Stimulated activated naive CD8-positive, alpha-beta T cell treated with anti-CD3 and anti-CD28 coated beads, Interleukin-15, Interleukin-2, amounts not matched to agents 100 U/mL and 50 U/mL, for 24 hours (primary cell): ENCODE measurements around the gene BAD.
A peak's percentile ranks its signal among the peaks of the same experiment; 100 is the strongest.
"Not testable (repeated sequence)": the region's sequence is repeated elsewhere in the genome, so short reads cannot be mapped to it uniquely, and the experiment has no call there.

Experiments used
- ATAC-seq: fragments of 150-1000 bp; cut with Tn5 transposase; one replicate; pipeline ENCODE4 v1.10.0; 2021
- DNase-seq: peaks from one replicate; pipeline ENCODE4 v3.0.0; 2021

Gene BAD

DNA sequence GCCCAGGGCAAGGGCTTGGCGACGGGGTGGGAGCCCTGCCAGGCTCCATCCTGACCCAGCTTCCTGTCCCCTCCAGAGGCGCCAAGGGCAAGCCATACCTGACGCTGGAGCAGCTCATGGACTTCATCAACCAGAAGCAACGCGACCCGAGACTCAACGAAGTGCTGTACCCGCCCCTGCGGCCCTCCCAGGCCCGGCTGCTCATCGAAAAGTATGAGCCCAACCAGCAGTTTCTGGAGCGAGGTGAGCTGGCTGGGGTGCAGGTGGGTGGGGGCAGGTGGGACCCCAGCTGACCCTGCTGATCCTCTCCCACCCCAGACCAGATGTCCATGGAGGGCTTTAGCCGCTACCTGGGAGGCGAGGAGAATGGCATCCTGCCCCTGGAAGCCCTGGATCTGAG is 28.2 kb downstream of the BAD start:
- ATAC-seq (no peak), DNase-seq (no peak)

DNA sequence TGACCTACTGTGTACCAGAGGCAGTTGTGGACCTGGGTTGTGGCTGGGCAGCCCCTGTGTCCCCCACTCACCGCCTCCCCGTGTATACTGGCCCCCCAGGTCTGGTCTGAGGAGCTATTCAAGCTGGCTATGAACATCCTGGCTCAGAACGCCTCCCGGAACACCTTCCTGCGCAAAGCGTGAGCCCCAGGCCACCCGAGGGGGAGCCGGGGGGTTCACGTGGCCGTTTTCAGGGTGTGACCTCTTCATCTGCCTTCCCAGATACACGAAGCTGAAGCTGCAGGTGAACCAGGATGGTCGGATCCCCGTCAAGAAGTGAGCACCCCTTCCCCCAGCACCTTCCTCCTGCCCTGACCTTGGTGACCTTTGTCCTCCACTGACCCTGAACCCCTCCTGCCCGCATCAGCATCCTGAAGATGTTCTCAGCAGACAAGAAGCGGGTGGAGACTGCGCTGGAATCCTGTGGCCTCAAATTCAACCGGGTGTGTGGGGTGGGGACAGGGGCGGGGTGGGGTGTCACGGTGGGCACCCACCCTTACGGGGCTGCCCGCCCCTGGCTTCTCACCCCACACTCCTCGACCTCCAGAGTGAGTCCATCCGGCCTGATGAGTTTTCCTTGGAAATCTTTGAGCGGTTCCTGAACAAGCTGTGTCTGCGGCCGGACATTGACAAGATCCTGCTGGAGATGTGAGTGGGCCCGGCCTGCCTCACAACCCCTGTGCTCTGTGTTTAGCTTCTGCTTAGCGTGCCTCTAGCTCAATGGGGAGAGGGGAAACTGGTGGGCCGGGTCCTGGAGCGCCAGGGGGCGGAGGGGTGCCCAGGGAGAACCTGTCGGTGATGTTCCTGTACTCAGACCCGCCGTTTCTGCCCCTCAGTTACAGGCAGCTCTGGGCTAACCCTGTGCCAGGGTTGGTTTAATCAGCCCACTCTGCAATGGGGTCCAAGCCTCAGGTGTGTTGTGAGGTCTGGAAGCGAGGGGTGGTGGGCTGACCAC is 29.0 kb downstream of the BAD start:
- no peak for ATAC-seq
- no peak for DNase-seq

DNA sequence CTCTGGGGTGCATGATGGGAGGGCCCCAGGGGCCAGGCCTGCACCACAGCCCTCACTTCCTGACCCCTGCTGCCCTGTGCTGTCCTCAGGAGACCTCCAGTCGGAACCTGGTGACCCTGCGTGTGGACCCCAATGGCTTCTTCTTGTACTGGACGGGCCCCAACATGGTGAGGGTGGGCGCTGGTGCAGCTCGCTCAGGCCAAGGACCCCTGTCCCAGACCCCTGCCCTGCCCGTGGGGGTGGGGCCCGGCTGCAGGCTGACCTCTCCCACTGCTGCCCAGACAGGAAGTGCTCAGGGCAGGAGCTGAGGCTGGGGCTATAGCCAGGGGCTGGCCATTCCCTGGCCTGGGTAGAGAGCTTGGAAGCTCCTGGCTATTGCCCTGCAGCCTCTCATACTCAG is 30.1 kb downstream of the BAD start:
- DNase-seq (no peak), ATAC-seq (no peak)

DNA sequence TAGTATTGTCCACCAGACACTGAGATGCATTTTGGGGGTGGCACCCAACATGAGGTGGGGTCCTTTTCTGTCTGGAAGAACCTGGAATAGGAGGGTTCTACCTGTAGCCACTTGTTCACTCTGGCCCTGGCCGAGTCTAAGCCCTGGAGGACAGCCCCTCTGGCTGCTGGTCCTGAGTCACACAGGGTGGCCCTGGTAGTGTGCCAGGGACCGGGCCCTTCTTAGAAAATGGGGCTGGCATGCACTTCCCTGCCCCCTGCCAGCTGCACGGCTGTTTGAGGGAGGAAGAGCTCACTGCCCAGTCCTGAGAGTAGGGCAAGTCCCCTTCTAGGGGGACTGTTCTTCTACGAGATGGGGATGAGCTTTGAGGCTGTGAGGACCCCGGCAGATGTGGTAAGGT is 31.0 kb downstream of the BAD start:
- ATAC-seq (no peak), DNase-seq (no peak)

DNA sequence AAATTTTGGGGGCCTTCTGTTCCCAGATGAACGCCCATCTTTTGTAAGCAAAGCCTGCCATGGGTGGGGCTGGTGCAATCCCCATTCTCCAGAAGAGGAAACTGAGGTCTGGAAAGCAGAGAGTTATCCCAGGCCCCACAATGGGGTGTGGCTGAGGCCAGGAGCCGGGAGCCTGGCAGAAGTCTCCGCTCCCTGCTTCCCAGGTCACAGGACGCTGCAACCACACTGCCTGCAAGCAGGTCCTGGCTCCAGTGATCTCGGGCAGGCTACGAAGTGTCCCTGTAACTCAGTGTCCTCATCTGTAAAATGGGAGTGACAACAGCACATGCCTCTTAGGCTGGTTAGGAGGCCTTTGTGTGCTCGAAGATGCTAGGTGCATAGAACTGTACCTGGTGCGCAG is 31.4 kb downstream of the BAD start:
- DNase-seq: no peak

DNA sequence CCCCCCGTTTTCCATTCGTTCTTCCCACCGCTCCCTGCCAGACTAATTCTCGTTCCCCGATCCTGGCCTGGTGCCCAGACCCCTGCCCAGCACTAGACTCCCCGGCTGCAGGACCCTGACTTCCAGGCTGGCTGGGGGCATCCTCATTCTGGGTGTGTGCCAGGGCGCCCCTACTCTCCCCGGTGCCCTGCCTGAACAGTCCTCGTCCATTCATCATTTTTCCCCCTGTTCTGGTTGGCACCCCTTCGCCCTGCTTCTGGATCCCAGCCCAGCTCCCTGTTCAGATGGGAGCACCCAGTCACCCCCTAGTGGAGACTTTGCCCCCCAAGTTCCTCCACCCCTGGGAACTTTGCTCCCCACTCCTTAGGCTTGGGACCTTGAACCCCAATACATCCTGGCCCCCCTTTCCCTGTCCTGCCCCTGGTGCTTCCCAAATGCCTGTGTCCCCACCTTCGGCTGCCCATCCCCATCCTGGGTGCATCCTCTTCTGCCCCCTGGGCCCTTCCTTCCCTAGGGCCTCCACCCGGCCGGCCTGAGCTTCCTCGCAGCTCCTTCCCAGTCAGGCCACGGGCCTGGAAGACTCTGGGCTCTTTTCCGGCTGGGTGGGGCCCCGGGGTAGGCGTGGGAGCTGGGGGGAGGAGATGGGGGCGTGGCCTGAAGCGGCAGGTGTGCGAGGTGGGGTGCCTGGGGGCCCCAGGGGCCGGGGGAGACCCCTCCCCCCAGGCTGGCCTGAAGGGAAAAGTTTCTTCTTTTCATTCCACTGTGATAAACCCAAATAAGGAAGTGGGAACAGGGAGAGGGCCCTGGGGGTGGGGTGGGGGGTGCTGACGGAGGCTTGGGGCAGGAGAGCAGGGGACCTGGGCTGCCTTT is 32.2 kb downstream of the BAD start:
- ATAC-seq (no peak), DNase-seq (peak; percentile 52)

More for the DNA sequence above, 31.4 kb downstream of the BAD start:
- no peak for ATAC-seq

DNA sequence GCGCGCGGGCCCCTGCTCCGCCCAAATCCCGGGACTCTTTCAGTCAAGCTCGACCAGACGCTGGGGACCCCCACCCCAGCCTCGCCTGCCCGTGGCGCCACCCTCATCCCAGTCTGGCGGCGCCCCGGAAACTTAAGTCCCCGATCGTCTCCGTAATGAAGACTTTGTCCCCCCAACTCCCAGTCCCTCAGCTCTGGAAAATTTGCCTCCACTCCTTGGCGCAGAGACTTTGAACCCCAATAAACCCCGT is 32.8 kb downstream of the BAD start:
- ATAC-seq (no peak), DNase-seq (no peak)

DNA sequence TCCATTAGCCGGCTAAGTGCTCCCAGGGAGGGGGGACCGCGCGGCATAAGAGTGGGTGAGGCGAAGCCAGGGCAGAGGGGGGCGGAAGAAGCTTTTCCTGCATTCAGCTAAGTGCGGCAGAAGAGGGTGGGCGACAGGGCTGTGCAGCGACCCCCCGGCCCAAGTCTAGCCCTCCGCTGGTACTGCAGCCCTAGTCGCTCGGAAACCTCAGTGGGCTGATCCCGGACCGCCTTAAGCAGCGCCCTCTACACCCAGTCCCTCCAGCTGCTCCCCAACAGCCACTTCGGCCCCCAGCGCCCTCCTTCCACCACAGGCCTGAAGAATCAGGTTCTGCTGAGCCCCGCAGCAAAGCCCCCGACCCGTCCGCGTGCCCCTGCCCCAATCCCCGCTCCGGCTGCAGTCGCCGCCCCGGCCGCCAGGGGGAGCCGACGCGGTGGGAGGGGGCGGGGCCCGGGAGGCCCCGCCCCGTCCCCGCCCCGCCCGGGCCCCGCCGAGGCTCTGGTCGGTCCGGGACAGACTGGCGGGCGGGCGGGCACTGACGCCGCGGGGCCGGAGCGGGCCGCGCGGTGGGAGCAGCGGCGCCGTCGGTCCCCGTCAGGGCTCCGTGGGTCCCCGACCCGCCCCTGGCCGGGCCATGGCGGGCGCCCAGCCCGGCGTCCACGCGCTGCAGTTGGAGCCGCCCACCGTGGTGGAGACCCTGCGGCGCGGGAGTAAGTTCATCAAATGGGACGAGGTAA is 33.3 kb downstream of the BAD start, which contains the start of gene PLCB3:
Gene PLCB3 (plus strand): TSS at position 515 of the 737 bp plus-strand sequence. CDS start 120 bp downstream, at position 635.
- DNase-seq (peak; percentile 75), ATAC-seq (peak; percentile 67)

DNA sequence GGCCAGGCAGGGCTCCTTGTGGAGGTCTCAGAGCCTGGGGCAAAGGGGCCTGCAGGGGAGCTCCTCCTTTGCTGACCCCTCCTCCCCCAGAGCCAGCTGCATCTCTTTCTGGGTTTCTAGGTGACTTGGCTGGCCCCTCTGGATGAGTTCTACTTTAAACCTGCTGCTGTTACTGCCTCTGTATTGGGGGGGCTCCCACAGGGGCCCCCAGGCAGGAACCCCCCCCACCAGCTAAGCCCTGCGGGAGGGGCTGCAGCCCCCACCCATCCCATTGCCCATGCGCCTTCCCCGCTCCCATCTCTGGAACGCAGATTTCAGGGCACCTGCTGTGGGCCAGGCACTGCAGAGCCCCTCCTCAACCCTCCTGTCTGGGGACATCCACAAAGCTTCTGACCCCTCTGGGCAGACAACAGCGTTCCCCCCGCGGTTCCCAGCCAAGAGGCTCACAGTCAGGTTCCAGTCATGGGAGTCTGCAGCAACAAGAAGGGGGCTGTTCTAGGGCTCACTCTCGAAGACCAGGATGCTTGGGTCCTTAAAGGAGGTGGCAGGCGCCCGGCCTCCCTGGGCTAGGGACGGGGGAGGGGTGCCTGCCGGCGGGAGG is 34.0 kb downstream of the BAD start:
- ATAC-seq (no peak), DNase-seq (no peak)

DNA sequence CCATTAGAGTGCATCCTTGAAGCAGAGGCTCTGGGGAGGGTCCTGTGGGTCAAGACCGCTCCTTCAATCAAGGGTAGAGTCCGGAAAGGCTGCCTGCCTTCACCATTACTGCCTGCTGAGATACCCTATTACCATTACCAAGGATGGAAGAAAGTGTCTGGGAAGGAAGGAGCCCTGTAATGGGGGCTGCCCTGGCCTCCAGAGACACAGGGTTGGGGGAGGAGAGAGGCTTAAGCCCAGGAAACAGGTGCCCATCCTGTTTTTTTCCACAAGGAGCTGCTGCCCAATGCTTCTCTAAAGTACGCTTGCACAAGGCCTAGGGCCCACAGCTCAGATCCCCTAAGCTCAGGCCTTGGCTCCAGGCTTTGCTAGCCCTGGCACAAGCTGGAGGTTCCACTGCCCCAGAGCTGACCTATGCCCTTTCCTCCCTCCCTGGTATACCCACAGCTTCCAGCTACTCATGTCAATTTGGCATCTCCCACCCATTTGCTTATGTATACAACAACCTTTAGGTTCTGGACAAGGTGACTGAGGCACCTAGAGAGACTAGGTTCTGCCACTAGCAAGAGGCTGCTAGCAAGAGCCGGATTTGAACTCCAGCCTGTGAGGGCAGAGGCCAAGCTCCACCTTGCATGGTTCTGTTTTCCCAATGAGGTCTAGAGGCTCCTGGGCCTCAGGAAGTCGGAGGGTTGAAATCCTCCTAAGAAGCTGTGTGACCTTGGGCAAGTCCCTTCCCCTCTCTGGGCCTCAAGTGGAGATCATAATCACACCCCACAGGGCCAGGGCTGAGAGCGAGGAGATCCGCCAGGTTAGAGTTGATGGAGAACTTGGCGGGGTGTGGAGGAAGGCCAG is 34.7 kb downstream of the BAD start:
- ATAC-seq (no peak), DNase-seq (no peak)

DNA sequence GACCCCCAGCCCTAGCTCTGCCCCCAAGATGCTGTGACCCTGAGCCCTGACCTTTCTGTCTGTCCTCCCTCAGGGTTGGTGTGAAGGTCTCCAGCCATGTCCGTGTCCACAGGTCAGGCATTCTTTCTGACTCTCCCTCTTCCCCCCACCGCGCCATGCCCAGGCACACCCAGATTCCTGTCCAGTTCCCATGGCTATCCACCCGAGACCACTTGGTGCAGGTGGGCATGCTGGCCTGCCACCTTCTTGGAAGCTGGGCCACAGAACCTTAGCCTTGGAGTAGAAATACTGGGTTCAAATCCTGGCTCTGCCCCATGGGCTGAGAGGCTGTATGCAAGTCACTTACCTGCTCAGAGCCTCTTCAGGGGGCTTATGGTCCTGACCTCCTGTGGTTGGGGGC is 35.4 kb downstream of the BAD start:
- ATAC-seq (no peak), DNase-seq (no peak)

DNA sequence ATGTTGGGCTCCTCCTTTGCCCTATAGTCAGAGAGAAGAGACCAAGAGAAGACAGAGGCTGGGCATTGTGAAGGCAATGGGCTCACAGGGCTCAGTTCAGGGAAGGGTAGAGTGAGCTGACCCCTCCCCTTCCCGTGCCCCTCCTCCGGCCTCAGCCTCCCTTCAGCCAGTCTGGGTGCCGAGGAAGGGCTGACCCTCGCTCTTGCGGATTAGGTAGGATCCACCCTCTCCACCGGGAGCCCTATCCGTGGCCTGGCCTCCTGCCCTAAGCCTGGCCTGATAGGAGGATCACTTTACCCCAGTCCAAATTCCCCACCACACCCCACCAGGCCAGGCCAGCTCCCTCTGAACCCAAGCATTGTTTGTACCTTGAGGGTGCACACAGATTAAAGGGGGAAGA is 35.9 kb downstream of the BAD start:
- ATAC-seq: no peak
- DNase-seq: no peak

DNA sequence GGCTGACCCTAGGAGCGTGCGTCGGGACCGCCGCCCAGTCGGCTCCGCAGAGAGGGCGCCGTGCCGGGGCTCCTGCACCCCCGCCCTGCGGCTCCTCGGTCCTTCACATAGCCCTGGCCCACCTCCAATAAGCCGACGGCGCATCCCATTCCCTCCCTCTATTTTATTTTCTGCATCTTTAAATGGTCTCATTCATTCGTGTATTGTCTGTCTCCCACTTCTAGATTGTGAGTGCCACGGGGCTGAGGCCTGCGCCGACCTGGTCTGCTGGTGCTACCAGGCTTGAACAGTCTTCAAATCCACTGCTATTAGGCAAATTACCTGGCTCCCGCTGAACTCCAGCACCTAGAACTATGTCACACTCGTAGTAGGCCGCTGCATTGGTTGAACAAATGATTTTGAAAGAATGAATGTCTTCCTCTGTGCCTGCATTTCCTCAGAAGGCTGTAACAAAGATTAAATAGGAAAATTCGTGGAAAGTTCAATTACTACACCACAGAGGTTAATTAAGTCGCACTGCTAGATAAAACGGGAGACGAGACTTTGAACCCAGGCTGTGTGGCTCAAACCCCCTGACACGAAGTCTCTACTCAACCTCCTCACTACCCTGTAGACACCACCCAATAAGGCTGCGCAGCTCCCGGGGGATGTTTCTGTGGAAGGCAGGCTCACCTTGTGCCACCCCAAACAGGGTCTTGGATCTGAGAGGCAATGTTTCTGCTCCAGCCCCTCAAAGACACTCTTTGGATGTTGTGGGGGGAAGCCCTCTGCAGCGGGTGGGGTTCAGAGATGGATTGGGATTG is 36.5 kb downstream of the BAD start:
- no peak for DNase-seq
- ATAC-seq: no peak

DNA sequence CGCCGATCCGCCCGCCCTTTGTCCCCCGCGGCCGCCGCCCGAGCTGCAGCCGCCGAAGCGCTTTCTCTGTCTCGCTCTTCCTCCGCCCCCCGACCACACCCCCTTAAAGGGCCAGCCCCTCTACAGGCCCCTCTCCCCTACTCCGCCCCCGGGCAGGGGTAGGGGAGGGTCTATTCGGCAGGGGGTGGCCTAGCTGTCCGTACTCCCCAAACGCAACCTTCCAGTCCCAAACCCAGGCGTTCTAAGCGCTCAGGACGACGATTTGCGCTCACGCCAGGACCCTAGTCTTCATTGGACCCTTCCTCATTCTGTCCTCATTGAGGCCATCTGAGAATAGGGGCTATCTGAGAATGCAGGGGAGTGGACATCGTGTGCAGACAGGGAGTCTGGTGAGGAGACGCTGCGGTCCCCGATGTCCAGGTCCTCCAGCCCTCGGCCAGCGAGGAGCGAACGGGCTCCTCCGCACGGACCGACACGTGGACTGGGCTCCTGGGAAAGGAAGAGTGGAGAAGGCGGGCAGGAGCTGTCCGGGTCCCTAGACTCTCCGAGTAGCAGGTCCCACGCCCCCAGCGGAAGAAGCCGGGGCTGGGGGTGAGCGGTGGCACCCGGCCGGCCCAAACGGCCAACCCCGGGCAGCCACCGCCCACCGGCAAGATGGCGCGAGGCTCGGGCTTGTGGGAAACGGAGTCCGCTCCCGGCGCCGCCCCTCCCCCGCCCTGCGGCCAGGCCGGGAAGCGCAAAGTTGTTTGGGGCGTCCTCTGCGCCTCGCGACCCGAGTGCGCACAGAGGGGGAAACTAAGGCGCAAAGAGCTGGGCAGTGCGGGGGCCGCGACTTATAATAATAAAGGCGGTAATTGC is 37.4 kb downstream of the BAD start, which contains the start of gene PPP1R14B:
Gene PPP1R14B (minus strand): TSS at position 73 of the 858 bp plus-strand sequence. CDS start 270 bp downstream, outside the sequence.
- DNase-seq (peak; percentile 90), ATAC-seq (peak; percentile 54)

DNA sequence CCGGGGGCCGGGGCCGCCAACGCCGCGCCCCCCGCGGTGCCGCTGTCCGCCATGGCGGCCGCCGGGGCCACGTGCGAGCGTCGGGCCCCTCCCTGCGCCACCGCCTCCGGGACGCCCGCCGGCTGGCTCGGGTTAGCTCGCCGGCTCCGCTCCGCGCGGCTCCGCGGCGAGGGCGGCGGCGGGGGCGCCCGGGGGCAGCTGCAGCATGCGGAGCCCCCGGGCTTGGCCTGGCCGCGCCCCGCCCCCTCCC is 37.9 kb downstream of the BAD start:
- not testable (repeated sequence) for DNase-seq, ATAC-seq

DNA sequence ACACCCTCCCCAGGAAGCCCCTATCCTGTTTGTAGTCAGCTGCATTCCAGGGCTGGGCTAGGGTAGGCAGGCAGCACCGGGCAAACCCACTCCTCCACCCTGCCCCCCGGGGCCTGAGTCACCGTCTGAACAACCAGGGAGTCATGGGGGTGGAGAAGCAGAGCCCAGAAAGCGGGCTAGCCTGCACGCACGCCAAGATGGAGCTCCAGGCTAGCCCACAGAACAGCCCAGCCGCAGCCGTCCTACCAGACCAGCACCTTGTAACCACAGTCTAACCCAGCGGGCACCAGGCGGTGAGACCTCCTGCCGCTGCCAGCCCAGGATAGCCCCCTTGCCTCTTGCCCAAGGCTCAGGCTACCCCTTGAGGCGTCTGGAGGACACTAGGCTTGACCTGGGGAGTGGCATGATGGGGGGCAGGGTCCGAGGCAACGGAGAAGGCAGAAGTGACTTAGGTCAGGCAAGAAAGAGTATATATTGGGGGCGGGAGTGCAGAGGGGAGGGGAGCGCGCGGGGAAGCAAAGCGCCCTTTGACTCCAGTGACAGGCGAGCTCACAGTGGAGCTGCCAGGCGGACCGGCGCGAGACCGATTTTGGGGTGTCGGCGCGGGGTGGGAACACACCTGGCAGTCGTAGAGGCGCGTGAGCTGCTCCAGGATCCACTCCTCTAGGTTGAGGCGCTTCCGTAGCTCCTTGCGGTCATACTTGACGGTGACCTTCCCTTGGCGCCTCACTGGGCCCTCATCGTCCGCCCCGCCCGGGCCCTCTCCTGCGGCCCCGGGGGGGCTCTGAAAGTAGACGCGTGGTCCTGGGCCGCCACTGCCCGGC is 38.5 kb downstream of the BAD start:
- ATAC-seq (peak; percentile 12), DNase-seq (peak; percentile 84)

DNA sequence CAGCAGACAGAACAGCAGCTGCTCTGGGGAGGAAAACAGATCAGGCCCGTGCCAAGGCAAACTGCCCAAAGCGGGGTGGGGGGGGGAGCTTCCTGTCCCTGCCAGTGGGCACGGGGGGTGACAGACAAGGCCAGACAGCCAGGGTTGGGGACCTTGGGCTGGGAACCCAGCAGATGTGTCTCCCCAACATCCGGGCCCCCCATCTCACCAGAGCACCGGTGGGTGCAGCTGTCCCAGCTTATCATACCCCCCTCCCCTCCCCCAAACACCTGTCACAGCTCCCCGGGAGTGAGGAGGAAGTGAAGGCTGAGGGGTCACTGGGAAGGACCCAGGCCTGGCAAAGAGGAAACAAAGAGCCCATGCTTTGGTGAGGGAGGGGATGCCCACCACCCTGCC is 39.1 kb downstream of the BAD start:
- ATAC-seq: no peak
- no peak for DNase-seq

DNA sequence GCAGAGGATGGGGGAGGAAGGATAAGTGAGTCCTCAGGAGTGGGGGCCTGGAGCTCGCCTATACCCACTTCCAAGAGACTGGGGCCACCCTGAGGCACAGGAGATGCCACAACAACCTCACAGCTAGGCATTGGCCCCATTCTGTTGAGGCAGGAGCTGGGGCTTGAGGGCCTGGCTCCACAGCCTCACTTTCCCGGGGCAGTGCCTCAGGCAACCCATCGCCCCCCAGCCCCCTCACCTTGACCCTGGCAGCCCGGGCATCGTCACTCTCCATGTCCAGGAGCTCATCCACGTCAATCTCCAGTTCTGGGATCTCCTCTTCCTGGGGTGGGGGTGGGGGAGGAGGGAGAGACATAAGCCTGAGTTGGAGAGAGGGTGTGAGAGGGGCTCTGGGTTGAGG is 39.5 kb downstream of the BAD start:
- DNase-seq (no peak), ATAC-seq (no peak)

DNA sequence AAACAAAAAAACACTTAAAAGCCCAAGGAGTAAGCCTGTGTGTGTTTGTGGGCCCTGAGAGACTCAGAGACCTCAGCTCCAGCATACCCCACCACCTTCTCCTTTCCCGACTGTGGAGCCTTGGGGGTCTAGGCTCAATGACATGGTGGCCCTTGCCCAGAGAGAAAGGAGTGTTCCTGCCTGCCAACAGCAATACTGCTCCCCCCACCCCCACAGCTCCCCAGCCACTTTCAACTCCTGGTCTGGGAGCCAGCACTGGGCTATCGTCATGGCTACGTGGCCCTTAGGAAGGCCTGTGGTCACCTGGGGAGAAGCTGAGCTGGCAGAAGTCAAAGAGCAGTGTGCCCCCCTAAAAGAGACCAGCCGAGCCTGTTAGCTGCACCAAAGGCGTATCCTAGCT is 40.4 kb downstream of the BAD start:
- no peak for DNase-seq
- ATAC-seq: no peak
